GM20431 (cell line): ENCODE measurements around the gene UXT.
"Not testable (repeated sequence)": the region's sequence is repeated elsewhere in the genome, so short reads cannot be mapped to it uniquely, and the experiment has no call there.

ENCODE experiments used
- in situ Hi-C: fragments of 300-500 bp; cut with MseI, MboI; formaldehyde crosslinking; loops from one replicate; pipeline ENCODE4 v1.15.0; 2020; ENCODE audit warnings: low sequenced_read_pairs; ENCODE audit not compliant: unreplicated experiment

The UXT gene, protein sequence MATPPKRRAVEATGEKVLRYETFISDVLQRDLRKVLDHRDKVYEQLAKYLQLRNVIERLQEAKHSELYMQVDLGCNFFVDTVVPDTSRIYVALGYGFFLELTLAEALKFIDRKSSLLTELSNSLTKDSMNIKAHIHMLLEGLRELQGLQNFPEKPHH

DNA sequence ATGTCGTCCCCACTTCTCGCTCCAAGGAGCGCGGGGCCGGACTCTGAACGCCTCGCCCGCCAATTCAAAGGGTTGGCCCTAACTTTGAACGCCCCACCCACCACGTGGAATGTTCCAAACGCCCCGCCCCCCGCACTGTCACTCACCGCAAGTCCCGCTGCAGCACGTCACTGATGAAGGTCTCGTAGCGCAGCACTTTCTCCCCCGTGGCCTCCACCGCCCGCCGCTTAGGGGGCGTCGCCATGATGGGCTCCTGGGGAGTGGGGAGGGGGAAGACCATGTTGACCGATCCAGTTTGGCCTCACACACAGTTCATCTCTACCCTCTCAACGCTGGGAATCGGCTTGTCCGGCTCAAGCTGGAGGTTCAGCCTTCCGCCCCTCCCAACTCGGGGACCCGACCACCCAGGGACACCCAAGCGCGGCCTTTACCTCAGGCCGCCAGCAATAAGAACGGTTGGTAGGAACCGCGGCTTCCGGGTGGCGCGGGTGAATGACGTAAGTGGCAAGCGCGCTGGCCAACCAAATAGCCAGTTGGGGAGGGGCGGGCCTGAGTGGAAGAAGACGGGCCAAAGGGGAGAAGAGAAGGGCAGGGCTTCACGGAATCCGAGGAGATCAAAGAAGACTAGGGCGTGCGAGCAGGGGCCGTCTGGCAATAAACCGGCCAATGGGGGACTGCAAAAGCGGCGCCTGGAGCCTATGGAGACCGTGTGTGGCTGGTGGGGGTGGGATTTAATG, at the start of gene UXT:
Gene UXT, minus strand, starts transcription at position 497 of the 737 bp plus-strand sequence. Its CDS starts 253 bp downstream, at position 244.
- in situ Hi-C loops: no loop called here

DNA sequence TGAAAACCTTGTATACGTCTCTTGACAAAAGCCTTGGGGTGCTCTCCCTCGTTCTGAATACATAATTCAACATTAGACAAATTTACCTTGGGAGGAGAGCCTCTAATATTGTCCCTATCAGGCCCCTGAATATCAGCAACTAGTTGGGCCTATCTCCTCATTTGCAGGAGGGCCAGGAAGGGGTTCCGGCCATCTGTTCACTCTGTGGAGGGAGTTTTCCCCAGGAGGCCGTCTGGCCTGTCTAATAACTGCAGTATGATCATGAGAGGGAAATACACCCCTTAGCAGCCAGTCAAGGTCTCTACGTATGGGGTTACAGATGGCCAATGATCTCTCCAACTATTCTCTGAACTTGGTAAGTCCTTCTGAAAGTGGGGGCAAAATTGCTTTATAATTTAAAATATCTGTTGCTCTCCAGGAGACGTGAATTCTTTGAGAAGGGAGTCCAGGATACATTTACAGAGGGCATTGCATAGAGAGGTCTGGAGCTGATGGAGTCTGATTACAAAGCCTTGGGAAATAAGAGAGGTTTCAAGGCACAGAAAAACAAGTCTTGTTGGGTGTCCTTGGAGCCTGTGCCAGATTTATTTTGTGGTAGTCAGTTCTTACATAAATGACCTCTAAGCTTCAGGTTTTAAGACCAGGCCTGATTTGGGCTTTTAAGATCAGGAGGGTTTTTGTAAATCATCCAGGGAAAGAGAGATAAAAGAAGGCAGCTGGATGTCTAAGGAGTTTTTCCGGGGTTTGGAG, 48.2 kb upstream of the UXT start:
- in situ Hi-C loops: no loop called here

DNA sequence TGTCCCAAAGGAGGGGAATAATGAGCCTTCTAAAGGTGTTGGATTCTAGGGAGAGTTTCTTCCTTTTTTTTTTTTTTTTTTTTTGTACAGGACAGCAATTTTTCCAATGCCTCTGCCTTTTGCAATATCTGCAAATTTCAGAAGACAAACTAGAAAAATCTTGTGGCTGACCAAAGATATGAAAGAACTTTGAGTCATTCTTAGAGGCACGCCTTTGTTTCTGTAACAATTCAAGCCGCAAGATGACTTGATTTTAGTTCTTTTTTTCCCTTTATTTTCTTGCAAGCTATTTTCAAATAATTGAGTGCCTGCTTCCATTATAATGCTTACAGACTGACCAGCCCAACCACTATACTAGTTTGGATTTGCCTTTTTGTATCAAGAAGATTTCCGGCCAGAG, 47.6 kb upstream of the UXT start:
- in situ Hi-C loops: no loop called here

GRCh38 chrX:47704736-47705135, 45.8 kb upstream of the UXT start:
- in situ Hi-C loops: no loop called here

DNA sequence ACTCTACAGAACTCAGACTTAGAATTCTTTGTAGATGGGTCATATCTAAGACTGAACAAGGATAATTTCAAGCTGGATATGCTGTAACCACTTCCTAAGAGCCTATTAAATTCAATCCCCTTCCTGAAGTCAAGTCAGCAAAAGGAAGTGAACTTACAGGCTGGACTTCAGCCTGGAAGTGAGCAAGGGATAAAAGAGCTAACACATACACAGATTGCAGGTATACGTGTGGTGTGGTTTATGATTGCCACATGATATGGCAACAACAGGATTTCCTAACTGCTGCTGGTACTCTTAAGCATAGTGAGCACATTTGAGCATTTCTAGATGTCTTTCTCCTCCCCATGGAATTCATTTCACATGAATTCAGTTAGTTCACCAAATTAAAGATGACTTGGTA, 38.2 kb upstream of the UXT start:
- in situ Hi-C loops: no loop called here

GRCh38 chrX:47690175-47690574, 31.2 kb upstream of the UXT start:
- in situ Hi-C loops: no loop called here

DNA sequence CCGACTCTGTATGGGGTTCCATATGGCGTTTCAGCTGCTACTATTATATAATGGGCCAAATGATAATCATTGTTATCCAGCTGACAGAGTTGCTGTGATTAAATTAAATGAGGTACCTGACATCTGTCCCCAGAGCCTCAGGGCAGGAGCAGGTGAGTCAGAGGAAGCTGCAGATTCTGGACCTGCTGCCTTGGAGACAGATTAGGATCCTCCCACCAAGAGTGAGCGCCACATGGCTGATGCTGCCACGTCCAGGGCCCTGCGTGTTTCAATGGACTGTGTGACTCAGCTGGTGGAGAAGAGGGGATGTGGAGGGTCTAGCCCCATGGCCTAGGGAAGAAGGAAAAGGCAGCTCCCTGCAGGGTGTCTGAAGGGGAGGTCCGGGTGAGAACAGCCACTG, 28.3 kb upstream of the UXT start:
- in situ Hi-C loops: no loop called here

GRCh38 chrX:47683829-47684205, 24.8 kb upstream of the UXT start:
- in situ Hi-C loops: no loop called here

DNA sequence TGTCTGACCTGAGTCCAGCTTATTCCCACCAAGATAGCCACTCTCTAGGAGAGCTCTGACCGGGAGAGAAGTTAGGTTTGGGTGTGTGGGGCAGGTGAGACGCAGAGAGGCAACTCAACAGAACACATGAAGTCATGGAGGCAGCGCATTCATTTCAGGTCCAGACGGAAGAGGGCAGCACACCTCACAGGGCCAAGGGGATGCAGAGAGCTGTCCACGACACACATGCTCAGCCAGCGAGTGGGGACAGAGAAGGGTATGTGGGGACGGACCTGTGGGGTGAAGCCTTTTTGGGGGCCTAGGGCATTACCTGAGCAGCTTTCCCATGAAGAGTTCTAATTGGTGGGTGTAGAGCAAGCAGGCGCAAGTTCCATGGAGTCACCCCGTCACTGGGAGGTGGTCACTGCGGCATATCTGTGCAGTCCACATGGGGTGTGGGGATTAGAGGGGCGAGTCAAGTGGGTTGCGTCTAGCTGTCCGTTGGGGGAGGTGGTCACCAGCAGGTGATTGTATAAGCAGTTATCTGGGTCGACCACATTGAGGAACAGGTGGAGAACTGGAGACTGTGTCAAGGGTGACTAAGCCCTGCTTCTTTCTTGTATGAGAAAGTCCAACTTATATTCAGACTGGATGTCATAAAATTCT, 24.3 kb upstream of the UXT start:
- in situ Hi-C loops: no loop called here

- in situ Hi-C loops: not testable (repeated sequence)
Measured at GRCh38 chrX:47675959-47676859, 17.2 kb upstream of the UXT start.

GRCh38 chrX:47674776-47675175, 15.8 kb upstream of the UXT start:
- in situ Hi-C loops: no loop called here

GRCh38 chrX:47665797-47666196, 6.8 kb upstream of the UXT start:
- in situ Hi-C loops: not testable (repeated sequence)

GRCh38 chrX:47664737-47665136, 5.8 kb upstream of the UXT start:
- in situ Hi-C loops: no loop called here

GRCh38 chrX:47662144-47662657, 3.2 kb upstream of the UXT start:
- in situ Hi-C loops: no loop called here

DNA sequence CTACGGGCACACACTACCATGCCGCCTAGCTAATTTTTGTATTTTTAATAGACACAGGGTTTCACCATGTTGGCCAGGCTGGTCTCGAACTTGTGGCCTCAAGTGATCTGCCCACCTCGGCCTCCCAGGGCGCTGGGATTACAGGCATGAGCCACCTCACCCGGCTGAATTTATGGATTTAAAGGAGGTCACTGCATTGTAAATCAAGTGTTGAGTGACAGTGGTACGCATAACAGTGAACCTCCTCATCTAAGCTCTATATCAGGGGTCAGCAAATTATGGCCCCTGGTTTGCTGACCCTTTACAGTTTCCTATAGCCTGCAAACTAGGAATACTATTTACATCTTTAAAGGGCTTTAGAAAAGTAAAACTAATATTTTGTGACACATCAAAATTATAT, 2.6 kb upstream of the UXT start:
- in situ Hi-C loops: no loop called here

- in situ Hi-C loops: no loop called here
Measured at GRCh38 chrX:47659421-47659726, 394 bp upstream of the UXT start.

DNA sequence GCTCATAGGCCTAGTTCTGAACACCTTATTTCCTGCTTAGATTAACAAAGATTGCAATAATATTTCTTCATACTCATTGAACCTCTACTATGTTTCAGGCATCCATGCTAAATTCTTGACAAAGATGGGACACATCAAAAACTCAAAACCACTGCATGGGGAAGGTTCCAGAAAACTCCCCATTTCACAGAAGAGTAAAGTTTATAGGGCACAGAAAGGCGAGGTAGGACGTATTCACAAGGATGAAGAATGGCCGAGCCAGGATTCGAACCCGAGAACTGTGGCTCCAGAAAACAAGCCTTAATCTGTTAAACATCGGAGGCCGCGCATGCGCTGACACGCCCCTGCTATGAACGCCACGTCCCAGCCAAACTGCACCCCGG, 688 bp downstream of the UXT start:
- in situ Hi-C loops: no loop called here

GRCh38 chrX:47651043-47651905, 7.7 kb downstream of the UXT start:
- in situ Hi-C loops: no loop called here
